ENCODE measurements around the gene ZNF710.

DNA sequence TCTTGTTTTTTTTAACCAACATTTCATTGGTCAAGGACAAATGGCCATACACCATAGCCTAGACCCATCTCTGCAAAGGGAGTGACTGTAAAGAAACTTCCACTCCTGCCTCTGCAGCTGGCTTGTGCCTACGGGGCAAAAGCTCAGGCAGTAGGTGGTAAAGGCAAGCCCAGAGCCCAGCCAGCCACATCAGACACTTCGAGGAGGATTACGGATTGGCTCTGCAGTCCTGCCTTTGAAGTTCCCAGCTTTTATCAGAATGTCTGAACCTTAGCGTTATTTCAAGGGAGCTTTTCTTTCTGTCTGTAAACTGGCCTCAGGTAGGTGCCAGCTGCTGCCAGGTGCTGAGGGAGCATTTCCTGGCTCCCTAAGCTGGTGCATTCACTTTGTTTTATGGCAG is 15.6 kb downstream of the ZNF710 start:
- TF ChIP-seq, protein P1, sequence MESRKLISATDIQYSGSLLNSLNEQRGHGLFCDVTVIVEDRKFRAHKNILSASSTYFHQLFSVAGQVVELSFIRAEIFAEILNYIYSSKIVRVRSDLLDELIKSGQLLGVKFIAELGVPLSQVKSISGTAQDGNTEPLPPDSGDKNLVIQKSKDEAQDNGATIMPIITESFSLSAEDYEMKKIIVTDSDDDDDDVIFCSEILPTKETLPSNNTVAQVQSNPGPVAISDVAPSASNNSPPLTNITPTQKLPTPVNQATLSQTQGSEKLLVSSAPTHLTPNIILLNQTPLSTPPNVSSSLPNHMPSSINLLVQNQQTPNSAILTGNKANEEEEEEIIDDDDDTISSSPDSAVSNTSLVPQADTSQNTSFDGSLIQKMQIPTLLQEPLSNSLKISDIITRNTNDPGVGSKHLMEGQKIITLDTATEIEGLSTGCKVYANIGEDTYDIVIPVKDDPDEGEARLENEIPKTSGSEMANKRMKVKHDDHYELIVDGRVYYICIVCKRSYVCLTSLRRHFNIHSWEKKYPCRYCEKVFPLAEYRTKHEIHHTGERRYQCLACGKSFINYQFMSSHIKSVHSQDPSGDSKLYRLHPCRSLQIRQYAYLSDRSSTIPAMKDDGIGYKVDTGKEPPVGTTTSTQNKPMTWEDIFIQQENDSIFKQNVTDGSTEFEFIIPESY (IDR thresholded peaks at IDR 0.05; ENCODE audit: extremely low read depth, insufficient replicate concordance, low read length): no peak
- TF ChIP-seq TCF7L2 (IDR thresholded peaks at IDR 0.05; ENCODE audit: borderline replicate concordance, extremely low read depth, insufficient read depth, insufficient read length) (no peak), JUND (IDR thresholded peaks at IDR 0.05) (no peak)
- TF ChIP-seq, protein P2, sequence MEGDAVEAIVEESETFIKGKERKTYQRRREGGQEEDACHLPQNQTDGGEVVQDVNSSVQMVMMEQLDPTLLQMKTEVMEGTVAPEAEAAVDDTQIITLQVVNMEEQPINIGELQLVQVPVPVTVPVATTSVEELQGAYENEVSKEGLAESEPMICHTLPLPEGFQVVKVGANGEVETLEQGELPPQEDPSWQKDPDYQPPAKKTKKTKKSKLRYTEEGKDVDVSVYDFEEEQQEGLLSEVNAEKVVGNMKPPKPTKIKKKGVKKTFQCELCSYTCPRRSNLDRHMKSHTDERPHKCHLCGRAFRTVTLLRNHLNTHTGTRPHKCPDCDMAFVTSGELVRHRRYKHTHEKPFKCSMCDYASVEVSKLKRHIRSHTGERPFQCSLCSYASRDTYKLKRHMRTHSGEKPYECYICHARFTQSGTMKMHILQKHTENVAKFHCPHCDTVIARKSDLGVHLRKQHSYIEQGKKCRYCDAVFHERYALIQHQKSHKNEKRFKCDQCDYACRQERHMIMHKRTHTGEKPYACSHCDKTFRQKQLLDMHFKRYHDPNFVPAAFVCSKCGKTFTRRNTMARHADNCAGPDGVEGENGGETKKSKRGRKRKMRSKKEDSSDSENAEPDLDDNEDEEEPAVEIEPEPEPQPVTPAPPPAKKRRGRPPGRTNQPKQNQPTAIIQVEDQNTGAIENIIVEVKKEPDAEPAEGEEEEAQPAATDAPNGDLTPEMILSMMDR (IDR thresholded peaks at IDR 0.05 in 2 of 3, conservative IDR thresholded peaks at IDR 0.05 in 1 of 3; ENCODE audit: borderline replicate concordance in 1 of 3, insufficient read depth in 1 of 3, low read depth in 2 of 3, low read length in 2 of 3): no peak
- TF ChIP-seq, protein P3, sequence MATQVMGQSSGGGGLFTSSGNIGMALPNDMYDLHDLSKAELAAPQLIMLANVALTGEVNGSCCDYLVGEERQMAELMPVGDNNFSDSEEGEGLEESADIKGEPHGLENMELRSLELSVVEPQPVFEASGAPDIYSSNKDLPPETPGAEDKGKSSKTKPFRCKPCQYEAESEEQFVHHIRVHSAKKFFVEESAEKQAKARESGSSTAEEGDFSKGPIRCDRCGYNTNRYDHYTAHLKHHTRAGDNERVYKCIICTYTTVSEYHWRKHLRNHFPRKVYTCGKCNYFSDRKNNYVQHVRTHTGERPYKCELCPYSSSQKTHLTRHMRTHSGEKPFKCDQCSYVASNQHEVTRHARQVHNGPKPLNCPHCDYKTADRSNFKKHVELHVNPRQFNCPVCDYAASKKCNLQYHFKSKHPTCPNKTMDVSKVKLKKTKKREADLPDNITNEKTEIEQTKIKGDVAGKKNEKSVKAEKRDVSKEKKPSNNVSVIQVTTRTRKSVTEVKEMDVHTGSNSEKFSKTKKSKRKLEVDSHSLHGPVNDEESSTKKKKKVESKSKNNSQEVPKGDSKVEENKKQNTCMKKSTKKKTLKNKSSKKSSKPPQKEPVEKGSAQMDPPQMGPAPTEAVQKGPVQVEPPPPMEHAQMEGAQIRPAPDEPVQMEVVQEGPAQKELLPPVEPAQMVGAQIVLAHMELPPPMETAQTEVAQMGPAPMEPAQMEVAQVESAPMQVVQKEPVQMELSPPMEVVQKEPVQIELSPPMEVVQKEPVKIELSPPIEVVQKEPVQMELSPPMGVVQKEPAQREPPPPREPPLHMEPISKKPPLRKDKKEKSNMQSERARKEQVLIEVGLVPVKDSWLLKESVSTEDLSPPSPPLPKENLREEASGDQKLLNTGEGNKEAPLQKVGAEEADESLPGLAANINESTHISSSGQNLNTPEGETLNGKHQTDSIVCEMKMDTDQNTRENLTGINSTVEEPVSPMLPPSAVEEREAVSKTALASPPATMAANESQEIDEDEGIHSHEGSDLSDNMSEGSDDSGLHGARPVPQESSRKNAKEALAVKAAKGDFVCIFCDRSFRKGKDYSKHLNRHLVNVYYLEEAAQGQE (IDR thresholded peaks at IDR 0.05; ENCODE audit: low read depth): no peak
